GM18499 (cell line): ENCODE measurements around the gene EFCAB6.

Source experiments
- ATAC-seq: cut with Tn5 transposase; IDR thresholded peaks from one replicate; pipeline ENCODE4 v1.9.1; 2021; ENCODE audit warnings: moderate number of reproducible peaks; ENCODE audit not compliant: insufficient read depth, unreplicated experiment

EFCAB6 gene, protein sequence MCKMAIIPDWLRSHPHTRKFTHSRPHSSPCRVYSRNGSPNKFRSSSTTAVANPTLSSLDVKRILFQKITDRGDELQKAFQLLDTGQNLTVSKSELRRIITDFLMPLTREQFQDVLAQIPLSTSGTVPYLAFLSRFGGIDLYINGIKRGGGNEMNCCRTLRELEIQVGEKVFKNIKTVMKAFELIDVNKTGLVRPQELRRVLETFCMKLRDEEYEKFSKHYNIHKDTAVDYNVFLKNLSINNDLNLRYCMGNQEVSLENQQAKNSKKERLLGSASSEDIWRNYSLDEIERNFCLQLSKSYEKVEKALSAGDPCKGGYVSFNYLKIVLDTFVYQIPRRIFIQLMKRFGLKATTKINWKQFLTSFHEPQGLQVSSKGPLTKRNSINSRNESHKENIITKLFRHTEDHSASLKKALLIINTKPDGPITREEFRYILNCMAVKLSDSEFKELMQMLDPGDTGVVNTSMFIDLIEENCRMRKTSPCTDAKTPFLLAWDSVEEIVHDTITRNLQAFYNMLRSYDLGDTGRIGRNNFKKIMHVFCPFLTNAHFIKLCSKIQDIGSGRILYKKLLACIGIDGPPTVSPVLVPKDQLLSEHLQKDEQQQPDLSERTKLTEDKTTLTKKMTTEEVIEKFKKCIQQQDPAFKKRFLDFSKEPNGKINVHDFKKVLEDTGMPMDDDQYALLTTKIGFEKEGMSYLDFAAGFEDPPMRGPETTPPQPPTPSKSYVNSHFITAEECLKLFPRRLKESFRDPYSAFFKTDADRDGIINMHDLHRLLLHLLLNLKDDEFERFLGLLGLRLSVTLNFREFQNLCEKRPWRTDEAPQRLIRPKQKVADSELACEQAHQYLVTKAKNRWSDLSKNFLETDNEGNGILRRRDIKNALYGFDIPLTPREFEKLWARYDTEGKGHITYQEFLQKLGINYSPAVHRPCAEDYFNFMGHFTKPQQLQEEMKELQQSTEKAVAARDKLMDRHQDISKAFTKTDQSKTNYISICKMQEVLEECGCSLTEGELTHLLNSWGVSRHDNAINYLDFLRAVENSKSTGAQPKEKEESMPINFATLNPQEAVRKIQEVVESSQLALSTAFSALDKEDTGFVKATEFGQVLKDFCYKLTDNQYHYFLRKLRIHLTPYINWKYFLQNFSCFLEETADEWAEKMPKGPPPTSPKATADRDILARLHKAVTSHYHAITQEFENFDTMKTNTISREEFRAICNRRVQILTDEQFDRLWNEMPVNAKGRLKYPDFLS (N-terminal part only)

DNA sequence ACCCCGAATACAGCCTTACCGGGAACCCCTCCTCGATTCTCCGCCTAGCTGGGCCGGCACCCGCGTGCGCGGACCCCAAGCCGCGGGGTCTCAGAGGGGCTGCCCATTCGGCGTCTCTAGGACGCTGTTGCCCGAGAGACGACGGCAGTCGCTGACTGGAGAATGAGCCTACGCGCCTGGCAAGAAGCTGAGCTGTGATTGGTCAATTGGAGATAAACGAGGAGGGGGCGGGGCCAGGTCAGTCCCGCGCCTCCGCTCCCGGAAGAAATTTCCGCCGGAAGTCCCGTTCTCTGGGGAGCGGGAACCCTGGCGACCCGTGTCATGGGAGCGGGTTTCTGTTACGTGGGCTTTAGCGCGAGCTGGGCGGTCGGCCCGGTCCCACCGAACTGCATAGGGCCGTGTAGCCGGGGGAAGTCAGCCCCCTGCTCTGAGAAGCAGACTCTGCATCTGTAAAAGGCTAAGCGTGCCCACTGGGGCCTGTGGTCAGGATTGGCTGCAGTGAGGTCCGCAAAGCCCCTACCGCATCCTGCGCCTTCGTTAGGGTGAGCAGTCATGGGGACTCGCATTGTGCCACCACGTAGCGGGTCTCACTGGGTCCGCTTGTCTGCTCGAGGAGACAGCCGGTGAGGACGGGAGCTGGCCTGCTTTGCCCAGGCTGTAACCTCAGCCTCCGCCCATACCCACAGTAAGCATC, at the start of gene EFCAB6:
TSS of gene EFCAB6 (minus strand) at position 157 of the 694 bp plus-strand sequence. CDS start 29,987 bp downstream, outside the sequence.
- no peak for ATAC-seq

DNA sequence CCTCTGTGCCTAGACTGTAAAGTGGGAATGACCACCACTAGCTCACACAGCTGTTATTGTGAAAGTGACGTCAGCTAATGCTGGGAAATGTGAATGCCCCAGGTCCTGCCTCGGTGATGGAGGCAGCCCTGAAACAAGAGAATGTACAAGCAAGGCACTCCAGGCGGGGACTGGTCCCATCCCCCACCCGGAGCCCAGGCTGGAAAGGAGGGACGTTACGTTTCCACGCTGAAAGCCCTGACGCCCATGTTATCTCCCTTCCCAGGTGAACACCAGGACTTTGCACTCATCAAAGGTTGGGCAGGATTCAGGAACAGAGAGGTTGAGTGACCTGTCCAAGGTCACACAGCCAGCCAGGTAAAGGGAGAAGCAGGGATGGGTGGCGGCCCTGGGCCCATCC, 49.4 kb upstream of the EFCAB6 start:
- no peak for ATAC-seq

DNA sequence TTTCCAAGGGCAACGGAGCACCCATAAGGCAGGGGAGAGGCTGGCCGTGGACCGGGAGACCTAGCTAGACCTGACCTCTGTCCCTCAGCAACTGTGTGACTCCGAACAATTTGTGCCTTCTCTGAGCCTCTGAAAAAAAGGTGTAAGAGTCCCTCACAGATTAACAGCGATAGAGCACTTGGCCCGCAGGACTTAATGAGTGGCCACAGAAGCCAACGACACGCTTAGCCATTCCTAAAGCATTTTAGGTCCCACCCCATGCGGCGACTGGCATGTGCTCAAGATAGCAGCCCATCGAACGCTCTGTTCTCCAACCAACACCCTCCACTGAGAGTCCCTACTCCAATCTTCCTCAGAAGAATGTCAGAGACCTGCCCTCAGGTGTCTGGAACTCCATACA, 48.7 kb upstream of the EFCAB6 start:
- ATAC-seq: no peak

DNA sequence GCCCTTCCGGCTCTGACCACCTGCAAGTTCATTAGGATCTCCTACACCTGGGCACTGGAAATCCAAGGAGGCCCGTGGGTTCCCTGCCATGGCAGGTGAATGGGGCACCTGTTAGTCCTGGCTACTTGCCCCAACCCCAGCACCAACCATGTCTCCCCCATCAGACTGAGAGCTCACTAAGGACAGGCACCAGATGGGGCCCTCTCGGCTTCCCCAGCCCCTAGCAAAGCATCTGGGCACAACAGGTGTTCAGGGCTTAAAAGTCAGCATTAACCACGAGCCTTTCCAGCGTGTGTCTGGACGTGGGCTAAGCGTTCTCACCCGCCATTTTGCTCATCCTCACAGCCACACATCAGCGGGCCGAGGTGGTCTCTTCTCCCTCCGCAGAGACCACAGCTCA, 48.0 kb upstream of the EFCAB6 start:
- ATAC-seq: no peak

DNA sequence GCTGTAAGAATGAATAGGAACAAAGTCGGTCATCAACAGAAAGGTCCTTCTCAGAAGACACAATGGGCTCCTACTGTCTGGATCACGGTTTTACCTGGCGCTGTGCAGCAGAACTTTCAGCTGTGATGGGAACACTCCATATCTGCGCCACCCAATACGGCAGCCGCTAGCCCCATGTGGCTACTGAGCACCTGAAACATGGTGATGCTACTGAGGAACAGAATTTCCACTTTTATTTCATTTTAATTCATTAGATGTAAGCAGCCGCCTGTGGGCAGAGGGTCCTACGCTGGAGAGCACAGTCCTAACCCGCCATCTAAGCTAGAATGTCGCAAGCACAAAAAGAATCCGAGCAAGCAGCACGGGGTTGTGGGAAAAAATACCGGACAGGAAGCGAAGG, 47.5 kb upstream of the EFCAB6 start:
- no peak for ATAC-seq

DNA sequence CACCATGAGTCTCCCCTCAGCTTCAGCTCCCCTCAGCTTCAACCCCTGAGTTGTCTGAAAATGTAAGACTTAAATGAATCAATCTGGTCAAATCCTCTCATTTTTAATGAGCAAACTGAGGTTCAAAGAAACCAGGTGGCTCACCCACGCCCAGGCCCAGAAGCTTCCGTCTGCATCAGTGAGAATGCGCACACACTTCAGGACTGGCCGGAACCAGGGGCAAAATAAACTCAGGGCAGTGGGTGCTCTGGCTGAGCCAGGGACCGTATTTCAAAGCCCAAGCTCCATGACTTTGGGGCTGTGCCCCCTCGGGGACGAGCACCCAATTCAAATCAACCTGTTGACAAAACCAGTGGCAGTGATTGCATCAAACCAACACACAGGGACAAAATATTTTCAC, 47.1 kb upstream of the EFCAB6 start:
- no peak for ATAC-seq

DNA sequence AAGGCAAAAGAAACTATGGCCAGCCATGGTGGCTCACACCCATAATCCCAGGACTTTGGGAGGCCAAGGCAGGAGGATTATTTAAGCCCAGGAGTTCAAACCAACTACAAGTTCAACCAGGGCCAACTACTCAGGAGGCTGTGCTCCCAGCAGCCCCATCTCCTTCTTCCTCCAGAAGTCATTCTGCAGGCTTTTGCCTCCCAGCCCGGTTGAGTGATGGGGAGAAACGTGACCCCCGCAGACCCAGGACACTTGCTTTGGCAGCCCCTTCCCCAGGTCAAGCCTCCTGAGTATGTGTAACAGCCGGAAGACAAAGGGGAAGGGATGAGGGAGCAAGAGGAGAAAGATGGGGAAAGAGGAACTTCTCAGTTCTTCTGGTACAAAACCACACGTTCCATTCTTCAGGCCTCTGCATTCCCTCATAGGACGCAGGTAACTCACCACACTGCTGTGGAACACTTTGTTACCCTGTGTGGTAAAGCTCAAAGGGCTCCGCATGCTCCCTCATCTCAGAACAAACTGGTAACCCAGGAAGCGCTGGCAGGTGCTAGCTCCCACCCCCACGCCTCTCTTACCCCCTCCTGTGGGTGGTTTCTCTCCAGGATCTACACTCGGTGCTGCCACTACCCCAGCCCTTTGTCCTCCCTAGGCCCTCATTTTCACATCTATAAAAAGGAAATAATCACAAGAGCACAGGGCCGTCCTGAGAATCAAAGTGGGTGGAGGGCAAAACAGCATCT, 46.2 kb upstream of the EFCAB6 start:
- ATAC-seq: no peak

DNA sequence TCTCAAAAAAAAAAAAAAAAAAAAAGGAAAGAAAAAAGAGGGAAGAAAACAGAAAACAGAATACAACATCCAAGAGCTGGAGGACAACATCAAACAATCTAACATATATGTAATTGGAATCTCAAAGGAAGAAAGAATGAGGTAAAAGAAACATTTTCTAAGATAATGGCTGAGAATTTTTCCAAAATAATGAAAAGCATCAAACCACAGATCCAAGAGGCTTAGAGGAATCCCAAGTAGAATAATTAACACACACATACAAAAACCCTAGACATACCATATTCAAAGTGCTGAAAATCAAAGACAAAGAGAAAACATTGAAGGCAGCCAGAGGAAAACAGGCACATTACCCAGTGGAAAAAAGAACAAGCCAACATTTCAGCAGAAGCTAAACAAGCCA, 45.3 kb upstream of the EFCAB6 start:
- no peak for ATAC-seq

DNA sequence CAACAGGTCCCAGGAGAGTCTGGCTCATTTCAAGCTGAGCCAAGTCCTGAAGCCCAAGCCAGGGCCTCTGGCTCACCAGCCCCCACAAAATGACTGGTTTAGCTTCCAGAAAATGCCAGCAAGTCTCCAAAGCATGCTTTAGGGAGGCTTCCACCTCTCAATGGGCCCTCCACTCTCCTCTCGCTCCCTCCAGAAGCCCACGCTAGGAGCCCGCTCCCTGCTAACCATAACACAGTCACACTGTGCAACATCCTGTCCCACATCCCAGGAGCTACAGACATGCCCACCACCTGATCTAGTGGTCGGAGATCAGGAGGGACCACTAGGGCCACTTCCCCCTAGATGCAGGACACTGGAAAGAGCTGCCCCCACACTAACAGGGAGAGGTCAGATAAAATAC, 43.3 kb upstream of the EFCAB6 start:
- no peak for ATAC-seq

DNA sequence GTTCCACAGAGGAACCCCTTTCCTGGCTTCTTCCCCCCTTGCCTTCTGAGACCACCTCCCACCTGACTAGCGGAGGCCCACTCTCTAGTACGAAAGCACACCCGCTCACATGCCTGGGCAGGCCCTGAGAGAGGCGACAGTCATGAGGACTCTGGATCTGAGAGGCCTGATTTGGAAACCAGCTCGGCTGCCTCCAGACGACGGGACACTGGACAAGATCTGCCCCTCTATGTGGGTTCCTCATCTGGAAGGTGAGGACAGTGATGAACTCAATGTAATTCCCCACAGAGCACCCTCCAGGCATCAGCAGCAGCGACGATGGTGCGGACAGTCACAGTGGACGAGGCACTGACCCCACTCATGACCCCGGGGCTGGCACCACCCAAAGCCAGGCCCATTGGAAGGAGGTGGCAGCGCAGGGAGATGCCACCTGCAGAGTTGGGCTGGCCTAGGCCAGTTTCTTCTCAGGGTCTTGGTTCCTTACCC, 42.7 kb upstream of the EFCAB6 start:
- no peak for ATAC-seq

DNA sequence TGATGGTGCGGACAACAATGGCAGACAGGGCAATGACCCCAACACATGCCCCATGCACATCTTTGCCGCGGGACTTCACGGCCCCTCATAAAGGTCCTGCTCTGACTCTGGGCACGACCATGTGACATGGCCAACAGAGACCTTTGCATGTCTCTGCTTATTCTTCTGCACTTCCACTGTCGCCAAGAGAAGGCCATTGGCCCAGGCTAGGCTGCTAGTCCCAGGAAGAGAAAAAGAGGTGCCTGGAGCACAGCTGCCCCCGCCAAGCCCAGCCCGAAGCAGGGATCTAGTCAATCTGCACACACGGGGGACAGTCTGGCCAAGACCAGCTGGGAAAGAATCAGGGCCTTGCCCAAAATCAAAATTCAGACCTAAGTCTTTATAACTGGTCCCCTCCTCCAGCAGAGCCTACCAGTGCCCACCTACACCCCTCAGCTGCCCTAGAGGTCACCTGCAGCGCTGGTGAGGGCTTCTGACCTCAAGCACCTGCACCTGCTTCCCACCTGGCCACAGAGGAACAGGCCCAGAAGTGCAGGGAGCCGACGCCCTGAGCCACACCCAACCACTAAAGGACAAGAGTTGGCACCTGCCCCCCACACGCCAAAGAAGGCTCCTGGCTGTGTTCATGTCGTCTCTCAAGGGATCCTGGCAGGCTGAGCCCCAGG, 42.1 kb upstream of the EFCAB6 start:
- ATAC-seq: no peak

DNA sequence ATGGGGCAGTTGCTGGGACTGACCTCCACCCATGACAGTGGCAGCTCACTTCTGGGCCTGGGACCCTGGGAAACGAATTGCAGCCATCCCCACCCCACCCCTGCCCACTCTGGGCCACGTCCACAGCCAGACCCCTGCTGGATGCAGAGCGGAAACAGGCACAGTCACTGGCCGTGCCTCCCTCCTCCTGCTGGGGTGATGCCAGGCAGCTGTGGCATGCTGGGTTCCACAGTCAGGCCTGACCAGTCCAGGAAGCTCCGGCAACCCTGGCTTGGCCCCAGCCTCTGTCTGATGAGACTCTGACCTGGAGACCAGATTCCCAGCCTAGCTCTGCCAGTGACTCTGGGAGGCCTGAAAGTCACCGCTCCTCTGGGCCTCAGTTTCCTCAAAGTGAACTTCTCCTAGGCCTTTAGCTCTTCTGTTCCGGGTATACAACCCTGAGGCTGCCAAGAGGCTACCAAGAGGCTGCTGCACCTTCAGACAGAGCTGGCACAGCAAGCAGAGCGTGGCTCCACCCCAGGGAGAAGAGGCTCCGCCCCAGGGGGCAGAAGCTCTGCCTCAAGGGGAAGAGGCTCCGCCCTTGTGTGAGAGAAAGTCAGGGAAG, 41.3 kb upstream of the EFCAB6 start:
- ATAC-seq: no peak

DNA sequence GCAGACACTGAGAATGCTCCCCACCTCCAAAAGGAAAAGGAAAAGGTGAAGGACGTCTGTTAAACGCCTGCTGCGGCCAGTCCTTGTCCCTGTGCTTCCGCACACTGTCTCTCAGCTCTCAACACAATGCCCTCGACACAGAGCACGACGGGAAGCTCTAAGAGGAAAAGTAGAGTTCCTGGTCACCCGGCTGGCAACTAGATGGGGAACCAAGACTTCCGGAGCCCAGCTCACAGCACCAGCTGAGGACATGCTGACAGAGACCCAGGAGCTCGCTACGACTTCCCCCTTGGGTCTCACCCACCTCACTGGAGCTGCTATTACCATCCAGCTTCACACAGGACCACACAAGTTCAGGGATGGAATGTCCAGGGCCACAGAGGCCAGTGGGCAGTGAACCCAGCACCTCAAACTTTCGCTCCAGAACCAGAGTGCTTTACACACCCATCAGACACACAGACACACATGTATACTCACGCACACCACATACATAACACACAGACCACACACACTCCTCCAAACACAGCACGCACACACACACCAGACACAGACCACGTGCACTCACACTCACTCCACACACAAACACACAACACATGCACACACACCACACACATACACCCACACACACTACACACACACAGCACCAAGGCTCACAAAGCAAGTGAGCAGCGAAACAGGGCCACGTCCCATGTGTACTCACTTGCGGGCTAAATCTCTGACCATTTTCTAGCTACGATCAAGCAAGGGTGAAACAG, 40.6 kb upstream of the EFCAB6 start:
- no peak for ATAC-seq

DNA sequence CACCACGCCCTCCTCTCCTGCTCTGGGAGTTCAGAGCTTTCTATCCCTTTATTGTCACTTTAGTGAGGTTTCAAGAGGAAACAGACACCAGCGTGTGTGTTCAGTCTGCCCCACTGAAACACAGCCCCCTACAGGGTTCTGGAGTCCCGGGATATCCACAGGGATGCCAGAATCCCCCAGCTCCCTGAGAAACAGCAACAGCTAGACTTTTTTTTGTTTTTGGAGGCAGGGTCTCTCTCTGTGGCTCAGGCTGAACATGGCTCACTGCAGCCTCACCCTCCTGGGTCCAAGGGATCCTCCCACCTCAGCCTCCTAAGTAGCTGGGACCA, 39.8 kb upstream of the EFCAB6 start:
- no peak for ATAC-seq

DNA sequence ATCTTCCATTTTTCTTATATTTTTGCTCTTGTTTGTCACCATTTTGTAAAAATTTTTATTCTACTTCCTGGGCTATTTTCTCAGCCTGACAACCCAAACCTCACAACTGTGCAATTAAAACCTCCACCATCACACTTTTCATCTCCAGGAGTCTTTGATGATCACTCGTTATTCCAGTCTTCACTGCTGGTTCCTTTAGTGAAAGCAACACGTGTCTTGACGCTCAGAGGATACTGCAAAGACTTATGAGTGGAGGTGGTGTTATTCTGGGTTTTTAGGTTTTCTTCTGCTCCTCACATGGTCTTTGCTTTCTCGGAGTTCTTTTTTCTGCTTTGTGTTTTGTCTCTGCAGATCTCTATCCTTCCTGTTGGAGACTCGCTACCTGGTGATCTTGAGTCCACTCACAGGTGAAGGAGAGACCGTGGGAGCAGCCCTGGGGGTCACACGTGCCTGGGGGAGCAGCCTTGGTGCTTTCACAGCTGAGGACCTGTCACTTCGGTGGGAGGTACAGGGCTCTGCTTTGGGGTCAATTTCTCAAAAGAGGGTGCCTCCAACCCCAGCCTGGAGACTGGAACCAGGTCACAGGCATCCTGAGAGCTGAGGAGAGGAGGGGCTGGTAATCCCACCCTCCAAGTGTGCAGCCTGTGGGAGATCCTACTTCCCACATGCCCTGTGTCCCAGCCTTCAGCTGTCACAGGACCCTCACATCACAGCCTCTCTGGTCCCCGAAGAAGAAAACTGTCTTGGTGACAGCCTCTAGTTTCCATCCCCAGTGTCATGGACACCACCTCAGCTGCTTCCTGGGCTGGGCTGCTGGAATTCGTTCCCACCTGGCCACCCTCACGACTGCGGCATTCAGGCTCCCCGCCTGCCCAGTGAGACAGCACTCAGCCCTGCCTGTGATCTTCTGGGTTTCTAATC, 39.2 kb upstream of the EFCAB6 start:
- no peak for ATAC-seq

DNA sequence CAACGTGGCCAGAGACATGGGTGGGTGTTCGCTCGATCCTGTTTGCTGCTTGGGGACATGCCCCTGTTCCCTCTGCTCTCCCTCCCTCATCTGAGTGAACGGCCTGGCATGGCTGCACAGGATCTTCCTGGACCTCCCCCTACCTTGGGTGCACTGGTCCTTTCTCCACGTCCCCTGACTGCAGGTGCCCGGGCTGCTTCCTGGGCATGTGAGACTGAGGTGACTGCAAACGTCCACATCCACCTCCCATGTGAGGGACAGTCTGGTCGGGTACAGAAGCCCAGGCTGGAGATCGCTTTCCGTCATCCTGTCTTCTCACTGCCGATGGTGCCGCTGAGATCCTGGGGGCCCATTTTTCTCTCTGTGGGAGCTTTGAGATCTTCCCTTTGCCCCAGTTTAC, 38.4 kb upstream of the EFCAB6 start:
- no peak for ATAC-seq

DNA sequence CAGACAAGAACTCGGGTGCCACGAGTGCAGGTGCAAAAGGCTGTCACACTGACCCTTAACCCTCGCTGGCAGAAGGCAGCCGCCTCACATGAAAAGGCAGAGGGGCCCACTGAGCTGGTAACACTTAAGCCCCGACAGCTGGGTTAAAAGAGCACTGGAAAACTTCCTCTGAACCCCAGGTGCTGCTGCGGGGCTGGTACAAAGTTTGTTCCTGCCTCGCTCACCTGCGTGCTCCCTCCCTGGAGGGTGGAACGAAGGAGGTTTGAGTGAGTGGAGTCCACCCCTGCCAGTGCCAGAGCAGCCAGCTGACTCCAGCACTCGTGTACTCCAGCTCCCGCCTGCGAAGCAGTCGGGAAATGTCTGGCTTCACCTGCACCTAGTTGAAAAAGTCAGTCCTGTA, 37.6 kb upstream of the EFCAB6 start:
- no peak for ATAC-seq
